Activated T-helper 1 cell treated with anti-CD3 and anti-CD28 coated beads, Interleukin-12 subunit alpha, Interleukin-12 subunit beta, Interleukin-2, Interleukin-4 antibody, amounts not matched to agents 30 ng/mL and 10 ng/mL and 1 ng/mL, durations not matched to agents 14 hours and 24 hours and 36 hours (primary cell): ENCODE measurements around the gene ZNF789. TPM values are rescaled to one million over a fixed set of nuclear protein-coding genes. Genes with fewer than 3 reads are reported as not detected.
A peak's percentile ranks its signal among the peaks of the same experiment; 100 is the strongest.

ENCODE experiments used
- DNase-seq: peaks from one replicate; pipeline ENCODE4 v3.0.0; 2021; ENCODE audit warnings: low spot score
- H3K27ac Mint-ChIP-seq: one replicate; pipeline ENCODE4 v1.8.0; 2021; ENCODE audit warnings: mild to moderate bottlenecking, mixed read lengths
- H3K27me3 Mint-ChIP-seq: one replicate; pipeline ENCODE4 v1.8.0; 2022; ENCODE audit warnings: mild to moderate bottlenecking, moderate library complexity, mixed read lengths; ENCODE audit not compliant: insufficient read depth
- H3K36me3 Mint-ChIP-seq: one replicate; pipeline ENCODE4 v1.8.0; 2021; ENCODE audit warnings: low read depth, mixed read lengths
- H3K4me1 Mint-ChIP-seq: one replicate; pipeline ENCODE4 v1.8.0; 2021; ENCODE audit warnings: low read depth, mixed read lengths
- H3K4me3 Mint-ChIP-seq: one replicate; pipeline ENCODE4 v1.8.0; 2021; ENCODE audit warnings: mild to moderate bottlenecking, moderate library complexity, mixed read lengths
- H3K9me3 Mint-ChIP-seq: one replicate; pipeline ENCODE4 v1.8.0; 2021; ENCODE audit warnings: mixed read lengths
- intact Hi-C: fragments of 100-400 bp; cut with micrococcal nuclease; formaldehyde crosslinking; loops from one replicate; pipeline ENCODE4 v1.15.1; 2024
- total RNA-seq: library from RNA; stranded (reverse); gene quantifications from 2 replicates; pipeline ENCODE4 v1.2.3, GENCODE V29; 2022

ZNF789 gene
- total RNA-seq, 1 donor from 2014 or later: 19.6 TPM

- no peaks in the 10 kb centered on the region for H3K9me3 Mint-ChIP-seq
- peaks cover 1% of the 10 kb centered on the region for H3K27me3 Mint-ChIP-seq
- intact Hi-C loops: no loop called here
- H3K27ac Mint-ChIP-seq: no peak overlapping the region
- H3K4me3 Mint-ChIP-seq: no peak overlapping the region
- H3K4me1 Mint-ChIP-seq: peaks cover 30% of the 10 kb centered on the region
- H3K36me3 Mint-ChIP-seq: peaks cover 20% of the 10 kb centered on the region
- no peak for DNase-seq
These were observed 4.3 kb upstream of the ZNF789 start for GRCh38 chr7:99468336-99468918.

- H3K4me3 Mint-ChIP-seq: peak overlapping the region; percentile 56
- no peak for DNase-seq
- no peak overlapping the region for H3K27ac Mint-ChIP-seq
- H3K4me1 Mint-ChIP-seq: peaks cover 25% of the 10 kb centered on the region
- peaks cover 15% of the 10 kb centered on the region for H3K36me3 Mint-ChIP-seq
- no peaks in the 10 kb centered on the region for H3K9me3 Mint-ChIP-seq
- intact Hi-C loops: loop anchor here (10.0 kb wide), 1 partner anchor 365 kb away; no protein-coding TSS in a partner anchor
- peaks cover 1% of the 10 kb centered on the region for H3K27me3 Mint-ChIP-seq
These were observed 3.2 kb upstream of the ZNF789 start for GRCh38 chr7:99469381-99470065.

- Mint-ChIP-seq H3K36me3 (peaks cover 16% of the 10 kb centered on the region), H3K9me3 (no peaks in the 10 kb centered on the region), H3K4me1 (peaks cover 36% of the 10 kb centered on the region), H3K27me3 (peaks cover 1% of the 10 kb centered on the region), H3K27ac (peak overlapping the region; percentile 92), H3K4me3 (peak overlapping the region; percentile 99)
- intact Hi-C loops: loop anchor here (2.0 to 10.0 kb wide), 2 partner anchors 144 to 362 kb away; partner anchors contain the start of gene ZSCAN25
- no peak for DNase-seq
These were observed 566 bp downstream of the ZNF789 start for GRCh38 chr7:99473315-99473596.

- no peaks in the 10 kb centered on the region for H3K9me3 Mint-ChIP-seq
- intact Hi-C loops: loop anchor here (10.0 kb wide), 1 partner anchor 359 kb away; no protein-coding TSS in a partner anchor
- peaks cover 45% of the 10 kb centered on the region for H3K4me1 Mint-ChIP-seq
- peaks cover 1% of the 10 kb centered on the region for H3K27me3 Mint-ChIP-seq
- H3K4me3 Mint-ChIP-seq: no peak overlapping the region
- H3K27ac Mint-ChIP-seq: no peak overlapping the region
- DNase-seq: no peak
- peaks cover 24% of the 10 kb centered on the region for H3K36me3 Mint-ChIP-seq
These were observed 3.4 kb downstream of the ZNF789 start for GRCh38 chr7:99476107-99476506.

GRCh38 chr7:99478464-99479440, 6.1 kb downstream of the ZNF789 start:
- no peak overlapping the region for H3K4me3 Mint-ChIP-seq
- H3K27me3 Mint-ChIP-seq: no peaks in the 10 kb centered on the region
- DNase-seq: no peak
- H3K9me3 Mint-ChIP-seq: no peaks in the 10 kb centered on the region
- peaks cover 38% of the 10 kb centered on the region for H3K4me1 Mint-ChIP-seq
- intact Hi-C loops: loop anchor here (10.0 kb wide), 1 partner anchor 356 kb away; no protein-coding TSS in a partner anchor
- H3K27ac Mint-ChIP-seq: no peak overlapping the region
- peaks cover 25% of the 10 kb centered on the region for H3K36me3 Mint-ChIP-seq

GRCh38 chr7:99485094-99485493, 12.4 kb downstream of the ZNF789 start:
- peaks cover 45% of the 10 kb centered on the region for H3K36me3 Mint-ChIP-seq

GRCh38 chr7:99489235-99489634, 16.5 kb downstream of the ZNF789 start:
- H3K36me3 Mint-ChIP-seq: peaks cover 65% of the 10 kb centered on the region
- H3K27ac Mint-ChIP-seq: no peak overlapping the region

More at GRCh38 chr7:99485094-99485493, 12.4 kb downstream of the ZNF789 start:
- intact Hi-C loops: no loop called here
- Mint-ChIP-seq H3K4me3 (no peak overlapping the region), H3K9me3 (peaks cover 15% of the 10 kb centered on the region), H3K27ac (no peak overlapping the region), H3K27me3 (no peaks in the 10 kb centered on the region), H3K4me1 (no peaks in the 10 kb centered on the region)
- DNase-seq: no peak

GRCh38 chr7:99490878-99491277, 18.2 kb downstream of the ZNF789 start:
- Mint-ChIP-seq H3K4me3 (no peak overlapping the region), H3K36me3 (peaks cover 60% of the 10 kb centered on the region), H3K27me3 (no peaks in the 10 kb centered on the region), H3K4me1 (no peaks in the 10 kb centered on the region), H3K9me3 (peaks cover 42% of the 10 kb centered on the region), H3K27ac (no peak overlapping the region)
- DNase-seq: no peak
- intact Hi-C loops: no loop called here

More at GRCh38 chr7:99489235-99489634, 16.5 kb downstream of the ZNF789 start:
- Mint-ChIP-seq H3K27me3 (no peaks in the 10 kb centered on the region), H3K9me3 (peaks cover 40% of the 10 kb centered on the region), H3K4me3 (no peak overlapping the region), H3K4me1 (no peaks in the 10 kb centered on the region)
- intact Hi-C loops: no loop called here
- DNase-seq: no peak

GRCh38 chr7:99493823-99494222, 21.1 kb downstream of the ZNF789 start:
- Mint-ChIP-seq H3K27me3 (no peaks in the 10 kb centered on the region), H3K27ac (no peak overlapping the region), H3K4me1 (peaks cover 12% of the 10 kb centered on the region), H3K36me3 (peaks cover 65% of the 10 kb centered on the region), H3K4me3 (no peak overlapping the region), H3K9me3 (peaks cover 39% of the 10 kb centered on the region)
- no peak for DNase-seq
- intact Hi-C loops: no loop called here

- H3K9me3 Mint-ChIP-seq: peaks cover 22% of the 10 kb centered on the region
- H3K4me1 Mint-ChIP-seq: peaks cover 12% of the 10 kb centered on the region
- peaks cover 42% of the 10 kb centered on the region for H3K36me3 Mint-ChIP-seq
- intact Hi-C loops: no loop called here
- H3K4me3 Mint-ChIP-seq: peak overlapping the region; percentile 99
- DNase-seq: no peak
- H3K27ac Mint-ChIP-seq: peak overlapping the region; percentile 81
- no peaks in the 10 kb centered on the region for H3K27me3 Mint-ChIP-seq
These were observed 25.3 kb downstream of the ZNF789 start for GRCh38 chr7:99497766-99498545.

- peak overlapping the region; percentile 99 for H3K4me3 Mint-ChIP-seq
- H3K27ac Mint-ChIP-seq: peak overlapping the region; percentile 100
- intact Hi-C loops: no loop called here
- H3K27me3 Mint-ChIP-seq: no peaks in the 10 kb centered on the region
- H3K36me3 Mint-ChIP-seq: peaks cover 36% of the 10 kb centered on the region
- peaks cover 16% of the 10 kb centered on the region for H3K9me3 Mint-ChIP-seq
- DNase-seq: no peak
- peaks cover 12% of the 10 kb centered on the region for H3K4me1 Mint-ChIP-seq
These were observed 25.9 kb downstream of the ZNF789 start for GRCh38 chr7:99498546-99498944.

GRCh38 chr7:99499371-99499720, 26.7 kb downstream of the ZNF789 start:
- intact Hi-C loops: no loop called here
- peak overlapping the region; percentile 99 for H3K4me3 Mint-ChIP-seq
- H3K27ac Mint-ChIP-seq: peak overlapping the region; percentile 100
- no peaks in the 10 kb centered on the region for H3K27me3 Mint-ChIP-seq
- H3K36me3 Mint-ChIP-seq: peaks cover 28% of the 10 kb centered on the region
- peak; percentile 20 for DNase-seq
- peaks cover 12% of the 10 kb centered on the region for H3K4me1 Mint-ChIP-seq
- peaks cover 8% of the 10 kb centered on the region for H3K9me3 Mint-ChIP-seq
